Islet of Langerhans (tissue), 1 donor: Measurements from ENCODE around the gene TRAF3.
"Not testable (repeated sequence)": the region's sequence is repeated elsewhere in the genome, so short reads cannot be mapped to it uniquely, and the experiment has no call there.

Experiments used
- FAIRE-seq: peaks from one replicate; lab custom pipeline; 2011; peaks lifted over from hg19 to GRCh38; lab: Jason Lieb, UNC

Gene TRAF3

GRCh38 chr14:102752239-102752847, 24.9 kb upstream of the TRAF3 start:
- FAIRE-seq, result no peak

- no peak for FAIRE-seq
These were observed 22.6 kb upstream of the TRAF3 start for GRCh38 chr14:102754370-102755262.

GRCh38 chr14:102757646-102758045, 19.6 kb upstream of the TRAF3 start:
- no peak for FAIRE-seq

GRCh38 chr14:102758087-102758486, 19.2 kb upstream of the TRAF3 start:
- FAIRE-seq, result no peak

GRCh38 chr14:102759456-102760187, 17.6 kb upstream of the TRAF3 start:
- no peak for FAIRE-seq

- FAIRE-seq, result no peak
These were observed 16.6 kb upstream of the TRAF3 start for GRCh38 chr14:102760496-102761193.

- FAIRE-seq, result no peak
These were observed 16.0 kb upstream of the TRAF3 start for GRCh38 chr14:102761206-102761605.

GRCh38 chr14:102764220-102764671, 13.0 kb upstream of the TRAF3 start:
- no peak for FAIRE-seq

GRCh38 chr14:102765770-102766169, 11.5 kb upstream of the TRAF3 start:
- FAIRE-seq, result not testable (repeated sequence)

GRCh38 chr14:102768223-102769048, 8.8 kb upstream of the TRAF3 start:
- FAIRE-seq, result no peak

- FAIRE-seq, result no peak
These were observed 8.3 kb upstream of the TRAF3 start for GRCh38 chr14:102769049-102769327.

- FAIRE-seq, result no peak
These were observed 6.8 kb upstream of the TRAF3 start for GRCh38 chr14:102770147-102771123.

GRCh38 chr14:102771144-102771543, 6.1 kb upstream of the TRAF3 start:
- no peak for FAIRE-seq

- FAIRE-seq, result no peak
These were observed 4.3 kb upstream of the TRAF3 start for GRCh38 chr14:102772781-102773570.

GRCh38 chr14:102774391-102775153, 2.7 kb upstream of the TRAF3 start:
- no peak for FAIRE-seq

- no peak for FAIRE-seq
These were observed 1.1 kb upstream of the TRAF3 start for GRCh38 chr14:102775855-102776760.

GRCh38 chr14:102777711-102778337, 575 bp downstream of the TRAF3 start:
- no peak for FAIRE-seq
